NCI-H2171 (cell line): ENCODE measurements around the gene AMMECR1.
"Not testable (repeated sequence)": the region's sequence is repeated elsewhere in the genome, so short reads cannot be mapped to it uniquely, and the experiment has no call there.

ENCODE experiments used
- DNase-seq: peaks from one replicate; lab custom pipeline; 2025; lab: John Stamatoyannopoulos, UW

The AMMECR1 gene

GRCh38 chrX:110257889-110258288 is 60.0 kb downstream of the AMMECR1 start:
- no peak for DNase-seq

DNA sequence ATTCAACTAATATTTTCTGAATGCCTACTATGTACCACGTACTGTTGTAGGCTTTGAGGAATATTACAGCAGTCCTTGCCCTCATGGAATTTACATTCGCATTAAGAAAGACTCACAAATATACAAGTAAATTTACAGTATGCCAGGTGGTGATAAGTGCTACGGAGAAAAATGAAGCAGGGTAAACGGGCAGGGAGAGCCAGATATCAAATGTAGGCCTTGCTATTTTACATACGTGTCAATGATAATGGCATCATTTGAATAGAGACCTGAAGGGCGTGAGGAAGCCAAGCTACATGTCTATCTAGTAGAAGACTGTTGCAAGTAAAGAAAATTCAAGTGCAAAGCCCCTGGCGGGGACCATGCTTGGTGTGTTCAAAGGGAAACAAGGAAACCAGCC is 65.2 kb downstream of the AMMECR1 start:
- no peak for DNase-seq

- DNase-seq = no peak
Measured at GRCh38 chrX:110251961-110252360, 65.9 kb downstream of the AMMECR1 start.

- no peak for DNase-seq
Measured at GRCh38 chrX:110251526-110251925, 66.4 kb downstream of the AMMECR1 start.

GRCh38 chrX:110250847-110251246 is 67.0 kb downstream of the AMMECR1 start:
- DNase-seq = no peak

- no peak for DNase-seq
Measured at GRCh38 chrX:110248578-110248977, 69.3 kb downstream of the AMMECR1 start.

GRCh38 chrX:110245011-110245410 is 72.9 kb downstream of the AMMECR1 start:
- DNase-seq = no peak

GRCh38 chrX:110242371-110242770 is 75.5 kb downstream of the AMMECR1 start:
- DNase-seq = no peak

GRCh38 chrX:110241816-110242215 is 76.1 kb downstream of the AMMECR1 start:
- DNase-seq = no peak

DNA sequence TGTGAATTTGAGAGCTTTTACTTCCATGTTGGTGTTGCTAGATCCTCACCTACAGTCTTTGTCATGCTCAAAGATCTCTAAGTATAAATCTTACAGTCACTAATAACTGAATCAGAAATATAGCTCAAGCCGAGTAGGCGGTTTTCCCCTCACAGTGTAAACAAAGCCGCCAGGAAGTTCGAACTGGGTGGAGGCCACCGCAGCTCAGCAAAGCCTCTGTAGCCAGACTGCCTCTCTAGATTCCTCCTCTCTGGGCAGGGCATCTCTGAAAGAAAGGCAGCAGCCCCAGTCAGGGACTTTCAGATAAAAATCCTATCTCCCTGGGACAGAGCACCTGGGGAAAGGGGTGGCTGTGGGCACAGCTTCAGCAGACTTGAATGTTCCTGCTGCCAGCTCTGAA is 79.6 kb downstream of the AMMECR1 start:
- DNase-seq = not testable (repeated sequence)

- not testable (repeated sequence) for DNase-seq
Measured at GRCh38 chrX:110231485-110231884, 86.4 kb downstream of the AMMECR1 start.

- DNase-seq = not testable (repeated sequence)
Measured at GRCh38 chrX:110229497-110230111, 88.3 kb downstream of the AMMECR1 start.

DNA sequence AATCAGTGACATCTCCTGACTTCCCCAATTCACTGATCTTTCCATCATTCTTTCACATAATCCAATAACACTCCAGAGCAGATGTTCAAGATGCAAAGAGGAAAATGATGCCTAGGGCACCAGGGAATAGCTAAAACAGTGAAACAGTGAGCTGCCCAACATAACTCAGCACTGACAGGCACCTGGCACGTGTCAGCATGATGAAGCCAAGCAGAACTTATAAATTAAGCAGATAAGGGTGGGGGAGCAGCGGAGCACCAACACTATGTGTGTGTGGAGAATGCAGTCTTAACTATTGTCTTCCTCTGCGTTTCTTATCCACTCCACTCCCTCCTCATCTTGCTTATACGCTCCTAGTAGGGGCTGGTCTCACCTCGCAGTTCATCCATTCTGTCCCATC is 89.4 kb downstream of the AMMECR1 start:
- no peak for DNase-seq

GRCh38 chrX:110226931-110227330 is 91.0 kb downstream of the AMMECR1 start:
- DNase-seq = no peak

DNA sequence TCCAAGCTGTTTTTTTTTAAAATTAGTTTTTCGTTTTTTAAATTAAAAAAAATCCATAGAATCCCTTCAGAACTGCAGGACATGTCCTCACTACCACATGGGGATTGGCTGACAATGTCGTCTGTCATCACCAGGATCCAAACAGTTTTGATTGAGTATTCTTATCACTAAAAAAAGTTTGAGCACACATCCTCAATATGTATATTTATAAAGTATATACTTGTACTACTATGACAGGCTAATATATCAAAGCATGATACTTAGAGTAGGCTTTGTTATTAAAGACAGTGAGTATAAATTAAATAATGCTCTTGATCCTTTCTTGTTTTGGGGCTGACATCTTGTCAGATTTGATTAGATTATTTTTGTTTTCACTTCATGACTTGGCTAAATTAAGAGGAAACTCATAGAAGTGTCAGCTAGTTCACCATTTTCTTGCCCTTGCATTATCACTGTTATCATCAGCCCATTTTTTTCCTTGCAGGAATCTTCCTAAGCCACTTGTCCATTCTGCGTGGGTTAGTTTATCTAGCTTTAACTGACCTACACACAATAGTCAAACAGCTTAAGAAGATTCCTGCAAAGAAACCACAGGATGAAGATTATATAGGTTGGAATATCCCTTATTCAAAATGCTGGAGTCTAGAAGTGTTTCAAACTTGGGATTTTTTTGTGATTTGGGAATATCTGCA is 92.8 kb downstream of the AMMECR1 start:
- no peak for DNase-seq

- DNase-seq = no peak
Measured at GRCh38 chrX:110222497-110223257, 95.2 kb downstream of the AMMECR1 start.

DNA sequence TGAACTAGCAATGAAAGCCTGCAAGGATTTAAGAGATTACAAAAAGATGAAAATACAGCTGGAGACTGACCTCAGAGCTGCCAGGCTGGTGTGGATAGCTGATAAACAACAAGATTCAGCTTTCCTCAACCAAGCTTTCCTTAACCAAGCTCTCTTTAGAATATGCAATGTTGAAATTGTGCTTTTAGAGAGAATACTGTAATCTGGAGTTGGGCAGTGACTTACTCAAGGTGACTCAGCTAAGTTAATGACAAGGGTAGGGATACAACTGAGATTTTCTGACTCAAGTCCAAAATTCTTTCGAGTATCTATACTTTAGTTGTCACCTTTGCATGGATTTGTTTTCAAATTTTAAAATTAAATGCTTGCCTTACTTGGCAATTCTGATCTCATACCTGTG is 98.0 kb downstream of the AMMECR1 start:
- DNase-seq = no peak

DNA sequence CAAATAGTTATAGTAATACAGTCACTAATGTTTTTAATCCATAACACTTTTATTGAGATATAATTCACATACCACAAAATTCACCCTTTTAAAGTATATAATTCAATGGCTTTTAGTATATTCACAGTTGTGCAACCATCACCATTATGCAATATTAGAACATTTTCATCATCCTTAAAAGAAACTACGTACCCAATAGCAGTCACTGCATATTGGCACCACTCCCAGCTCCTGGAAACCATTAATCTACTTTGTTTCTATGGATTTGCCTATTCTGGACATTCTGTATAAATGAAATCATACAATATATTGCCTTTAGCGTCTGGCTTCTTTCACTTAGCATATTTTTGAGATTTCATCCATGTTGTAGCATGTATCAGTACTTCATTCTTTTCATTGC is 99.3 kb downstream of the AMMECR1 start:
- no peak for DNase-seq

DNA sequence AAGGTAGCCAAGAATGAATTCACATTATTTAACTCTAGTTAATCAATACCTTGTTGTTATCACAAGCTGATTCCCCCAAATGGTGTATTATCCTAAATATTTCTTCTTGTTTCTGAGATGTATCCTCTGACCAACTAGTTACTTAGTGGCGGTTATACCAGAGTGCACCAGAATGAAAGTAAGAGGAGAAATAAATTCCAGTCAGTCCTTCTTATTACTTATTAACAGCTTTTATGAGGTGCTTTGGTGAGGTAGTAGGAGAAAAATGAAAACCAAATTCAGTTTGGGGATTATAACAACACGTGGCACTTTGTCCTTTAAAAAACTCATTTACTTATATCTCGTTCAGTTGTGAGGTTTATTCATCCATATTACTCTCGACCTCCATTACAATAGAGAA is 101.9 kb downstream of the AMMECR1 start:
- no peak for DNase-seq

- DNase-seq = no peak
Measured at GRCh38 chrX:110215411-110215810, 102.5 kb downstream of the AMMECR1 start.

- DNase-seq = no peak
Measured at GRCh38 chrX:110214684-110215083, 103.2 kb downstream of the AMMECR1 start.

DNA sequence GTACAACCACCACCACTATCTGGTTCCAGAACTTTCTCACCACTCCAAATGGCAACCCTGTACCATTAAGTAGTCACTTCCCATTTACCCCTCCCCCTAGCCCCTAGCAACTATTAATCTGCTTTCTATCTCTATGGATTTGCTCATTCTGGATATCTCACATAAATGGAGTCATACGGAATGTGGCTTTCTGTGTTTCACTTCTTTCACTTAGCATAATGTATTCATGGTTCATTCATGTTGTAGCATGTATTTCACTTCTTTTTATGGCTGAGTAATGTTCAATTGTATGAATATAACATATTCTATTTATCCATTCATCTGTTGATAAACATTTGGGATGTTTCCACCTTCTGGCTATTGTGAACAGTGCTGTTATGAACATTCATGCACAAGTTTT is 104.7 kb downstream of the AMMECR1 start:
- DNase-seq = no peak

DNA sequence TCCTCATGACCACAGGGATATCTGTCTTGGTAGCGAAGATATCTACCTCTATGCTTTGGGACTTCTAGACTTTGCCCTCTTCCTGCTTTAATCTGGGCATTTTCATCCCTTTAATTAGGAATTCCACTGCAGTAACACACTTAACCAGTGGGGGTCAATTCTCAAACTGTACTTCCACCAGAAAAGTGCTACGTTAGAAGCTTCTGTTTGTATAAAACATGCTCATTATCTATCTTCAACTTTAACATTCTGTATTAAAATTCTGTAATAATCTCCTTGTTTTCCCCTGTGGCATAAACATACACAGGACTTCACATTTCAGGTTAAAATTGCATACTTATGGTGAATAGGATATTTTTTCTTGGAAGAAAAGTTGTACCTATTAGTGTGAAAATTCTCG is 105.6 kb downstream of the AMMECR1 start:
- DNase-seq = no peak
